ENCODE results near the gene INPP5D.
"Not testable (repeated sequence)": the region's sequence is repeated elsewhere in the genome, so short reads cannot be mapped to it uniquely, and the experiment has no call there.

Gene INPP5D

DNA sequence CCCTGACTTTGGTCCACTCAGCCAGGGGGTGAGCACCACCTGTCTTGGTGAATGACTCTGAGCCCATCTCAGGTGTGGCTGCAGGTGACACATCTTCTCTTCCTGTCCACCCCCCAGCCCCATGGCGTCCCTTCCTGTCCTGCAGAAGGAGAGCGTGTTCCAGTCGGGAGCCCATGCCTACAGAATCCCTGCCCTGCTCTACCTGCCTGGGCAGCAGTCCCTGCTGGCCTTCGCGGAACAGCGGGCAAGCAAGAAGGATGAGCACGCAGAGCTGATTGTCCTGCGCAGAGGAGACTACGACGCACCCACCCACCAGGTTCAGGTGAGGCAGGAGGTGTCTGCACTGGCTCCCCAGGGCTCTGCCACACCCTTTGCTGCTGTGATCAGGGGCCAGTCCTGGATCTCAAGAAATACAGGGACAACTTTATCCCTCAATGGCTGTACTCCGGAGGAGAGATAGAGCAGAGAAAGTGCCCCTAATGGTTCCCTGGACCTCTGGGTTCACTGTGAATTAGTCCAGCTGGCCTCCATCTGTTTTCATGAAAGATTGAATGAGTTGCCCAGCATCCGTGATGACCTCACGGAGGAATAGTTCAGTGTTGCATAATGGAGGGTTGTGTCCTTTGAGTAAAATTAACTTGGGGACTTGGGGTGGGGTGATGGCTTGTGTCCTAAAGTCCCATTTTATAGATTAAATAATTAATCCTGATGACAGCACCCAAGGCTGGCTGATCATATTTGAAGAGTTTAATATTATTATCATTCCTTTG is 27.4 kb upstream of the INPP5D start, which contains the start of gene NEU2:
TSS of gene NEU2 (plus strand) at position 122 of the 770 bp plus-strand sequence. CDS start at position 122, 0 bp downstream.
- no peak for DNase-seq (ENCODE audit: low spot score)

DNA sequence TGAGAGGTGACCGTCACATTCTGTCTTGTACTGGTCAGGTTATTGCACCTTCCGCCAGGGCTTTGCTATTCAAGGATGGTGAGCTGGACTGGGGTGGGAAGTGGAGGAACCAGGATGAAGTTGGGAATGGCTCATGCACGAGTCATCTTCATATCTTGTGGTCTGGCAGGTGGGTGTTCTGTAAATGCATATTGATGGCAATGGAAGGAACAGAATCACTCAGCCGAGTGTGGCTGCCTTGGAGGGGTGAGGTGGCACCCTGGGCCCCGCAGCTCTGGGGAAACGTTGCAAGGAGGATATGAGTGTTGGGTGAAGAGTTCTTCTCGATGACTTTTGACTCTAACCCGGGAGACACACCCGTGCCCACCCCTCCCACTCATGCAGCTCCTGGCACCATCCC is 26.5 kb upstream of the INPP5D start:
- no peak for DNase-seq (ENCODE audit: low spot score)

DNA sequence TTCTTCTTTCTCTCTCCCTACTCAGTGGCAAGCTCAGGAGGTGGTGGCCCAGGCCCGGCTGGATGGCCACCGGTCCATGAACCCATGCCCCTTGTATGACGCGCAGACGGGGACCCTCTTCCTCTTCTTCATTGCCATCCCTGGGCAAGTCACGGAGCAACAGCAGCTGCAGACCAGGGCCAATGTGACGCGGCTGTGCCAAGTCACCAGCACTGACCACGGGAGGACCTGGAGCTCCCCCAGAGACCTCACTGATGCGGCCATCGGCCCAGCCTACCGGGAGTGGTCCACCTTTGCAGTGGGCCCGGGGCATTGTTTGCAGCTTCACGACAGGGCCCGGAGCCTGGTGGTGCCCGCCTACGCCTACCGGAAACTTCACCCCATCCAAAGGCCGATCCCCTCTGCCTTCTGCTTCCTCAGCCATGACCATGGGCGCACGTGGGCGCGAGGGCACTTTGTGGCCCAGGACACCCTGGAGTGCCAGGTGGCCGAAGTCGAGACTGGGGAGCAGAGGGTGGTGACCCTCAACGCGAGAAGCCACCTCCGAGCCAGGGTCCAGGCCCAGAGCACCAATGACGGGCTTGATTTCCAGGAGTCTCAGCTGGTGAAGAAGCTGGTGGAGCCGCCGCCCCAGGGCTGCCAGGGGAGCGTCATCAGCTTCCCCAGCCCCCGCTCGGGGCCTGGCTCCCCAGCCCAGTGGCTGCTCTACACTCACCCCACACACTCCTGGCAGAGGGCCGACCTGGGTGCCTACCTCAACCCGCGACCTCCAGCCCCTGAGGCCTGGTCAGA is 25.9 kb upstream of the INPP5D start:
- no peak for DNase-seq (ENCODE audit: low spot score)

DNA sequence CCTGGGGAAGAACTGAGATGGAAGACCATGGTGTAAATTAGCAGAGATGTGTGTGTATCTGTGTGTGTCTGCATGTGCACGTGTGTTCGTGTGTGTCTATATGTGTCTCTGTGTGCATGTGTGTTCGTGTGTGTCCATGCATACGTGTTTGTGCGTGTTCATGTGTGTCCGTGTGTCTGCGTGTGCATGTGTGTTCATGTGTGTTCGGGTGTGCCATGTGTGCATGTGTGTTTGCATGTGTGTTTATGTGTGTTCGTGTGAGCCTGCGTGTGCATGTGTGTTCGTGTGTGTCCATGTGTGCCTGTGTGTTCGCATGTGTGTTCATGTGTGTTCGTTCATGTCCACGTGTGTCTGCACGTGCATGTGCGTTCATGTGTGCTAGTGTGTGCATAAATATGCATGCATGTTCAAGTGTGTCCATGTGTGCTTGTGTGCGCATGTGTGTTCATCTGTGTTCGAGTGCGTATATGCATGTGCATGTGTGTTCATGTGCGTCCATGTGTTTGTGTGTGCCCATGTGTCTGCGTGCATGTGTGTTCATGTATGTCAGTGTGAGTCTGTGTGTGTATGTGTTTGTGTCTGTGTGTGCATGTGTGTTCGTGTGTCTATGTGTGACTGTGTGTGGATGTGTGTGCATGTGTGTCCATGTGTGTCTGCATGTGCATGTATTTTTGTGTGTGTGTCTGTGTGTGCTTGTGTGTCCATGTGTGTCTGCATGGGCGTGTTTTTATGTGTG is 24.5 kb upstream of the INPP5D start:
- no peak for DNase-seq (ENCODE audit: low spot score)

DNA sequence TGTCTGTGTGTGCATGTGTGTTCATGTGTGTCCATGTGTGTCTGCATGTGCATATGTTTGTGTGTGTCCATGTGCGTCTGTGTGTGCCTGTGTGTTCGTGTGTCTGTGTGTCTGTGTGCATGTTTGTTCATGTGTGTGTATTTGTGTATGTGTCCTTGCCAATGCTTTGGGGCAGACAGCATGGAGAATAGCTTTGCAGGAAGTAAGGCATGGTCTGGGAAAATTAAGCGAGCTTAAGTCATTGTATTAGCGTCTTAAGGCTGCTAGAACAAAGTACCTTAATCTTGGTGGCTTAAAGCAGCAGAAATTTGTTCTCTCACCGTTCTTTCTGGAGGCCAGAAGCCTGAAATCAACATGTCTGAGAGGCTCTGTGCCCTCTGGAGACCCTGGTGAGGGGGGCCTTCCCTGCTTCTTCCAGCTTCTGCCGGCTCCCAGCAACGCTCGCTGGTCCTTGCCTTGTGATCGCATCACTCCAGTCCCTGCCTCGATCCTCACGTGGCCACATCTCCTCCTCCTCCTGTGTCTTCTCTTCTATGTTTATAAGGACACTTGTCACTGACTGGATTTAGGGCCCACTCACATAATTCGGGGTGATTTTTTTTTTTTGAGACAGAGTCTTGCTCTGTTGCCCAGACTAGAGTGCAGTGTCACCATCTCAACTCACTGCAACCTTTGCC is 23.8 kb upstream of the INPP5D start:
- DNase-seq (ENCODE audit: low spot score) = no peak

DNA sequence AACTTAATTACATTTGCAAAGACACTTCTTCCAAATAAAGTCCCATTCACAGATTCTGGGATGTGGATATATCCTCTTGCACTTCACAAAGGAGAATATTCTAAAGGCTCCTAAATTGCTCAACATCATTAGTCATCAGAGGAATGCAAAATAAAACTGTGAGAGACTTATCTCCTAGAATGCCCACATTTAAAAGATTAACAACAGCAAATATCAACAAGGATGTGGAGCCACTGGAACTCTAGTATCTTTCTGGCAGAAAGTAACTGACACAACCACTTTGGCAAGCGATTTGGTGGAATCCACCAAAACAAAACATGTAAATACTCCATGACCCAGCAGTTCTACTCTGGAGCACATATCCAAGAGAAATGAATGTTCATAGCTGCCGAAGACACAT is 23.1 kb upstream of the INPP5D start:
- no peak for DNase-seq (ENCODE audit: low spot score)

DNA sequence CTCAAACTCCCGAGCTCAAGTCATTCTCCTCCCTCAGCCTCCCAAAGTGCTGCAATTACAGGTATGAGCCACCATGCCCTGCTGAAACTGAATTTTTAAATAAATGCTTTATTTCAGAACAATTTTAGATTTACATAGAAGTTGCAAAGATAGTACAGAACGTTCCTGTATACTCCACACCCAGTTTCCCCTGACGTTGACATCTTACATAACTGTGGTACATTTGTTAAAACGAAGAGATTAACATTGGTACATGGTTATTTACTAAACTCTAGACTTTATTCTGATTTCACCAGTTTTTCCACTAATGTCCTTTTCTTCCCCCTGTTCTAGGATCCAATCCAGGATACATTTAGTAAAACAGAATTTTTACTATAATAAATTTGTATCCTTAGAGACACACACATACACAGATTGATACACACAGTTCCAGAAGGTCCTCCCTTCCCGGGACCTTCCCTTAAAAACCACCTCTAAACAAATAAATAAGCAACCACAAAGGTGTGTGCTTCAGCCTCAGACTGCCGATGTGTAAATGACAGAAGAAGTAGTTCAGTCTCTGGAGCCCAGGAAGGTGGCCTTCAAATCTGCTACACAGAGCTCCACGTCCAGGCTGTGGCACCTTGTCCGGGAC is 20.8 kb upstream of the INPP5D start:
- DNase-seq (ENCODE audit: low spot score) = peak; percentile 52

DNA sequence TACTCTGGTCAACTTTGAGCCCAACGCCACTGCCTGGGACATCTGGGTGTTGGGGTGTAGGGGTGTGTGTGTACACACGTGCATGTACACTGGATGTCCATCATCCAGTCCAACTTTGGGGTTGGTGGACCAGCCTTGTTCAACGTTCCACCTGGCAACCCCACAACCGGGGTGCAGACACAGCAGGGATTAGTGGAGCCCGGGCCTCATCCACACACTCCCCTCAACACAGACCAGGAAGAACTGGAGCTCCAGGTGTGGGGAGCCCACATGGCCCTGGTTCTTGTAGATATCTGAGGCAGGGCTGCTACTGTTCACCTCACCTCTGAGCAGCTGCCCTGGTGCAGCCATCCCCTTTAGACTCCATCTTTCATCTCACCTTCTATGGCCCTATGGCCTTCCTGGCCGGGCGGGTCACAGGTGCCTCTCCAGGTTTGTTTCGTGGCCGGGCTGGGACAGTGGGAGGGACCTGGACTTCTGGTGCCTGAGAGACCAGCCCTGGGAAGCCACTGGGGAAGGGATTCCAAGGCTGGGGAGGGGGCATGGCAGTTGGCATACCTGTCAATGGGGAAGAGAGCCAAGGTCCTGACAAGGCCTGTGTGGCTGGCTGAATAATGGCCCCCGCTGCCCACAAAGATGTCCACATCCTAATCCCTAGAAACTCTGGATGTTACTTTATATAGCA is 20.2 kb upstream of the INPP5D start:
- no peak for DNase-seq (ENCODE audit: low spot score)

DNA sequence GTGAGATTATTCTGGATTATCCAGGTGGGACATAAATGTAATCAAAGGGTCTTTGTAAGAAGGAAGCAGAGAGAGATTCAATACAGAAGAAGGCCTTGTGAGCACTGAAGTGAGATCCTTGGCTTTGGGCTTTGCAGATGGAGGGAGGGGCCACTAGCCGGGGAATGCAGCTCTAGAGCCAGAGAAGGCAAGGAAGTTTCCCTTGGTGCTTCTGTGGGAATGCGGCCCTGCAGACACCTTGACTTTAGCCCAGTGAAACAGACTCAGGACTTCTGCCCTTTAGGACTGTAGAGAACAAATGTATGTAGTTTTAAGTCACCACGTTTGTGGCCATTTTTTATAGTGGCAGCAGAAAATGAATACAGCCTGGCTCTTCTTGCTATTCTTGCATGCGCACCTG is 19.6 kb upstream of the INPP5D start:
- no peak for DNase-seq (ENCODE audit: low spot score)

DNA sequence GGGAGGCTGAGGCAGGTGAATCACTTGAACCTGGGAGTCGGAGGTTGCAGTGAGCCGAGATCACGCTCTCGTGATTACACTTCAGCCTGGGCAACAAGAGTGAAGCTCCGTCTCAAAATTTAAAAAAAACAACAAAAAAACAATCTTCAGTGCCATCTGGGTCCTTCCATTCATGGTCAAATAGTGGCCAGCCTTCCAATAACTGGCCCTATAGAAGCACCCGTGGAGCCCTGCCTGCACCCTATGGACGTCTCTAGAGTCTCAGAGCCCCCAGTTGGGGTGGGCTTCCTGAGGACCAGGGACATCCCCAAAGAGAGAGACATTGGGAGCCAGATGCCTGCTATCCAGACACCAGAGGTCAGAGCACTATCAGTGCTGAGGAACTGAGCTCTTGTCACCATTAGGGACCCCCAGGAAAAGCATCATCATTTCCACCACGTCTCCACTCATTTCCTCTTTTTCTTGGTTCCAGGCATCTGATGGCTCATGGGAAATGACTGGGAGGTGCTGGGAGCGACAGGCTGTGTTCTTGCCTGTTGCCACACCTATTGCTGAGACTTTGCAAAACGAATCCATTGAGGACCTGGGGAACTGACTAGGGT is 18.3 kb upstream of the INPP5D start:
- DNase-seq (ENCODE audit: low spot score) = no peak

DNA sequence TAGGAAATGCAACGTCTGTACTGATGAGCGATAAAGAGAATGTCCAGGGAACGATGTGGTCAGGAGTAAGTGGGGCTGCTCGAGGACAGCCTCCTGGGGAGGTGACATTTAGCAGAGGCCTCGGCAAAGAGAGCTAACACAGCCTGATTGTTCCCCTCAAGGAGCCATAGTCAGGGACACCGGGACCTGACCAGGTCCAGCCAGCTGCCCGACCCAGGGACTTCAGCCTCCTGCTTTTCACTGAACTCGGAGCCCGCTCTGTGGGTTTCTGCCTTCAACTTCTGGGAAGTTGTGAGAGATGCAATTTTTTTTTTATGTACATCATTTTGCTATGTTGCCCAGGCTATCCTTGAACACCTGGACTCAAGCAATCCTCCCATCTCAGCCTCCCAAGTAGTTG is 17.6 kb upstream of the INPP5D start:
- DNase-seq (ENCODE audit: low spot score) = no peak

DNA sequence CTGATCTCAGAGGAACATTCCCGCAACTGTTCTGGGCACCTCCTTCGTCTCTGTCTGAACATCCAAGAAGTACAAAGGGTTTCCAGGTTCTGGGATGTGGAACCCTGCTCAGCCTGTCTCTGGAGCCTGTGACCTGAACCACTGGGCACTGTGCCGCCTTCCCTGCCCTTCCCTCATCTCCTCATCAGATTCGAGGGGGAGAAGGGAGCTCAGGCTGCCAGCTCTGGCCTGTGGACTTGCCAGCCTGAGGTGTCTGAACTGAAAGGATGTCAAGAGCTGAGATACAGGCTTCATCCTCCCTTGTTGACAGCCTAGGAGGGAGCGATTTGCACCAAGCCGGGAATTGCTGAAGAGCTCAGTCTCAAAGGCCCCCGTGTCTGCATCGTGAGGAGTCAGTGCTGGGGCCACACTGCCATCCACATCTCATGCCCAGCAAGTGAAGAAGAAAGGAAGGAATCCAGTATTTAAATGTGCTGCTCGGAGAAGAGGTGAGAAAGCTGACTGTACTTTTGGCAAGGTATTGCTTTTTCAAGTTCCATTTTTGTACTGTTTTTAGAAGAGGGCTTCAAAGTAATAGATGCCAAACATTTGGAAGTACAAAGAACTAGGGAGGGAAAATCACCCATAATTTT is 15.1 kb upstream of the INPP5D start:
- DNase-seq (ENCODE audit: low spot score) = no peak

DNA sequence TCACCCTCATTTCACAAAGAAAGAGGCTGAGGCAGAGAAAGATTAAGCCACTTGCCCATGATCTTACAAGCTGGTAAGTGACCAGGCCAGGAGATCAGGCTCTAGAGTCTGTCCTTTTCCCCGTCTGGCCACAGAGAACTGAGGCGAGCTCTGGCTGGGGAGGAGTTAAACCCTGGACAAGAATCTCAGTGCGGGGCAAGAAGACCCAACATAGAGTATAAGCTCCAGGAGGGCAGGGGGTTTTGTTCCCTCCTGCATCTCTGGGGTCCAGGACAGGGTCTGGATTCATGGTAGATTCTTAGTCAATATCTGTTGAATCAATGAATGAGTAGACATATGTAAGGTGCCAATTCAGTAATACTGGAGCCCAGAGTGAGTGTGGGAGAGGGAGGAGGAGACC is 12.9 kb upstream of the INPP5D start:
- no peak for DNase-seq (ENCODE audit: low spot score)

DNA sequence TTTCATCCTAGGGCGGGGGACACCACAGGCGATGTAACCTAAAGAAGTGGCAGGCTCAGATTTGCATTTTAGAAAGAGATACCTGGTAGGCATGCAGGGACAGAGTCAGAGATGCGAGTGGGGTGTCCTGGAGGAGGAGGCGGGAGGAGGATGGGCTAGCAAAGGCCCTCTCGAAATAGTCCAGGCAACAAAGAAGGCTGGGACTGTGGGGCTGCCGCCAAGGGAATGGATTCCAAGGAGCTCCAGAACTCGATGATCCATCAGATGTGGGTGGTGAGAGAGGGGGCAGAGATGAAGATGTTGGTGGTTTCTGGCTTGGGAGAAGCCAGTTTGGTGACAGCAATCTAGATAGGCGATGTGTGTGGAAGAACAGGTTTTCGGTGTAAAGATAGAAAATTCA is 12.5 kb upstream of the INPP5D start:
- no peak for DNase-seq (ENCODE audit: low spot score)

DNA sequence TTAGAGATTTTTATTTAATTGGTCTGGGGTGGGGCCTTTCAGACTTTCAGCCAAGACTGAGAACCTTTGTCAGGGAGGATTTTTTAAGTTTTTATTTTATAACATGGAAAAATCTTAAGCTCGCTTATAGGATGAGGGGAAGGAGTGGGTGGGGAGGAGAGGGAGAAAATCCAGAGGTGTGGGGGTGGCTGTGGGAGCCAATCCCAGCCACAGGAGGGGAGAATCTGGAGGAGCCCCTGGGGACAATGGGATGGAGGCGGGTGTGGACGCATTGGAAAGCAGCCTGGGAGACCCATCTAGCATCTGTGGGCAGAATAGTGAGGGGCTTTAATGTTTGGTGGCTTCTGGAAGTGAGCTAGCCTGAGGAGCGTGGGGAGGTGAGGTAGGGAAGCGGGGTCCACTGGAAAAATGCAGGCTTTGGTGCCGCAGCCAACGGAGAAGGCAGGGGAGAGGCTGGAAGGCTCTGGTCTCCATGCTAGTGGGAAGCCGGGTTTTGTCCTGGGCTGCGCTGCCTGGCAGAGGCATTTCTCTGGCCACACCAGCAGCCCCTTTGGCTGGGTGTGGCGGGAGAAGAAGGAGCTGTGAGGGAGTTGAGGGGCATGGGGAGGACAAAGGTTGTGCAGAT is 11.5 kb upstream of the INPP5D start:
- no peak for DNase-seq (ENCODE audit: low spot score)

DNA sequence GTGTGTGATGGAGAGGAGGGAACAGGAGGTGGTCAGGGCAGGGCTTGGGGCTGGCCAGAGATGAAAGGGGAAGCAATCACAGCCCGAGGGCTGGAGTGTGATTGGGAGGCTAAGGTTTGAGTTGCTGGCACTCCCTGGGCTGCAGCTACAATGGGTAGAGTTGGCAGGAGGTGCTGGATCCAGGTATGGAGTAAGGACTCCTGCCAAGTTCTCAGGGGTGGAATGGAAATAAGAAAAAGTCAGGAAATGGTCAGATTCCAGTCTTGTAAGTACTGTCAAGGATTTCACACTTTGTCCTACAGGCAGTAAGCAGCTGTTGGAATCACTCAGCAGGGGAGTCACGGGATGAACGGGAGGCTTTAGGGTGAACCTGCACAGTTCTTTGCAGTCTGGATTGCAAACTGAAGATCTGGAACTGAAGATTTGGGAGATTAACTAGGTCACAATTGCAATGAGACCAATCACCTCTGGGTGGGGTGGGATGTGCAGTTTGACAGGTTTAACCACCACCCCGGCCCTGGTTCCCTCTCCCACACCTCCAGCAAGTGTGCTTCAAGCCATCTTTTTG is 10.9 kb upstream of the INPP5D start:
- DNase-seq (ENCODE audit: low spot score) = peak; percentile 22

DNA sequence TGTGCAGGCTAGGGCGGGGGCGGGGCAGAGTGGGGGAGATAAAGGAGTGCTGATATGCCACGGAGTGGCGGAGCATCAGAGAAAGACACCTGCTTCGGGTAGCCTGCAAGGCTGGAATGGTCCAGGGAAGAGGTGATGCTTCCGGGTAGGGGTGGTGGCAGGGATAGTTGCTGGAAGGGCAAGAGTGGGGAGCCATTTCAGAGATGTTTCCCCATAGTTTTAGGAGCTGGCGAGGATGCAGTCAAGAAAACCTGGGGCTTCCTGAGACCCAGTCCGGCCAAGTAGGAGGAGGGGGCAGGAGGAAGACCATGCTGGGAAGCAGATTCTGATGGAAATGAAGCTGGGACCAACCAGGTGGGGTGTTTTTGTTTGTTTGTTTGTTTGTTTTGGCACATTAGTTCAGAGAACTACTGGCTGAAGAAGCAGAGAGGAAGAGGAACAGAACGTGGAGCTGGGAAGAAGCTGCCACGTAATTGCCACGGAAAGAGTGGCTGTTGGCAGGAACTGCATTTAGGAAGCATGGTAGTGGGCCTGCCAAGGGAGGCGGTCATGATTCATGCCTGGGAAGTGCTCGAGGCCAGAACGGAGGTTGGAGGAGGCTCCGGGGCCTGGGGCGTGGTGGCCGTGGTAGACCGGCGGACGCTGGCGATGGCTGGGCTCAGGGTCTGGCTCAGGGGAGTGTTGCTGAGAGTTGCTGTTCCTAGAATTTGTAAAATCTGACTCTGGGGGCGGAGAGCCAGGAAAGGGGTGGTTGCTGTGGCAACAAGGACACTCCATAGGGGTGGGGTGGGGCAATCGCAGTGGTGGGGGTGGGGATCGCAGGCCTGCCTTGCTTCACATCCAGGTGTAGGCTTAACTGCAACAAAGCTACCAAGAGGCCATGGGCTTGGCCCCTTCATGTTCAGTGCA is 8.6 kb upstream of the INPP5D start:
- no peak for DNase-seq (ENCODE audit: low spot score)

DNA sequence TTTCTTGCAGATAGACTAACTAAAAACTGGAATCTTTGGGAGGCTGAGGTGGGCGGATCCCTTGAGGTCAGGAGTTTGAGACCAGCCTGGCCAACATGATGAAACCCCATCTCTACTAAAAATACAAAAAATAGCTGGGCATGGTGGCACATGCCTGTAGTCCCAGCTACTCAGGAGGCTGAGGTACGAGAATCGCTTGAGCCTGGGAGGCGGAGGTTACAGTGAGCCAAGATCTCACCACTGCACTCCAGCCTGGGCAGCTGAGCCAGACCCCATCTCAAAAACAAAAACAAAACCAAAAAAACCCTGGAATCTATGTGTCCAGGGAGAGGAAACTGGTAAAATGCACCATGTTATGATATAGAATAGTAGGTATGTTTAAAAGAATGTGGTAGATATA is 7.6 kb upstream of the INPP5D start:
- not testable (repeated sequence) for DNase-seq (ENCODE audit: low spot score)
